Retinal pigment epithelial cell (primary cell): ENCODE data around the gene NKAIN2.

ENCODE experiments used
- DNase-seq: peaks from one replicate; pipeline ENCODE4 v3.0.0-alpha.2; 2010; ENCODE audit warnings: low read depth
- H3K4me3 ChIP-seq: 2 replicates; pipeline ENCODE4 v1.5.1; 2011; ENCODE audit warnings: mild to moderate bottlenecking, low read length, control low read depth, moderate library complexity
- TF ChIP-seq, protein P1 (sequence below): conservative IDR thresholded peaks from 2 replicates; pipeline ENCODE4 v1.5.1; 2011; ENCODE audit warnings: low read depth, low read length, control low read depth, inconsistent platforms

NKAIN2 gene

GRCh38 chr6:123821112-123821511 is 17.4 kb downstream of the NKAIN2 start:
- no peak for DNase-seq
- no peak overlapping the region for H3K4me3 ChIP-seq
- TF ChIP-seq, protein P1, sequence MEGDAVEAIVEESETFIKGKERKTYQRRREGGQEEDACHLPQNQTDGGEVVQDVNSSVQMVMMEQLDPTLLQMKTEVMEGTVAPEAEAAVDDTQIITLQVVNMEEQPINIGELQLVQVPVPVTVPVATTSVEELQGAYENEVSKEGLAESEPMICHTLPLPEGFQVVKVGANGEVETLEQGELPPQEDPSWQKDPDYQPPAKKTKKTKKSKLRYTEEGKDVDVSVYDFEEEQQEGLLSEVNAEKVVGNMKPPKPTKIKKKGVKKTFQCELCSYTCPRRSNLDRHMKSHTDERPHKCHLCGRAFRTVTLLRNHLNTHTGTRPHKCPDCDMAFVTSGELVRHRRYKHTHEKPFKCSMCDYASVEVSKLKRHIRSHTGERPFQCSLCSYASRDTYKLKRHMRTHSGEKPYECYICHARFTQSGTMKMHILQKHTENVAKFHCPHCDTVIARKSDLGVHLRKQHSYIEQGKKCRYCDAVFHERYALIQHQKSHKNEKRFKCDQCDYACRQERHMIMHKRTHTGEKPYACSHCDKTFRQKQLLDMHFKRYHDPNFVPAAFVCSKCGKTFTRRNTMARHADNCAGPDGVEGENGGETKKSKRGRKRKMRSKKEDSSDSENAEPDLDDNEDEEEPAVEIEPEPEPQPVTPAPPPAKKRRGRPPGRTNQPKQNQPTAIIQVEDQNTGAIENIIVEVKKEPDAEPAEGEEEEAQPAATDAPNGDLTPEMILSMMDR = no peak

GRCh38 chr6:123829302-123829953 is 25.8 kb downstream of the NKAIN2 start:
- no peak overlapping the region for H3K4me3 ChIP-seq
- DNase-seq = peak; percentile 75
- TF ChIP-seq, protein P1 = no peak

DNA sequence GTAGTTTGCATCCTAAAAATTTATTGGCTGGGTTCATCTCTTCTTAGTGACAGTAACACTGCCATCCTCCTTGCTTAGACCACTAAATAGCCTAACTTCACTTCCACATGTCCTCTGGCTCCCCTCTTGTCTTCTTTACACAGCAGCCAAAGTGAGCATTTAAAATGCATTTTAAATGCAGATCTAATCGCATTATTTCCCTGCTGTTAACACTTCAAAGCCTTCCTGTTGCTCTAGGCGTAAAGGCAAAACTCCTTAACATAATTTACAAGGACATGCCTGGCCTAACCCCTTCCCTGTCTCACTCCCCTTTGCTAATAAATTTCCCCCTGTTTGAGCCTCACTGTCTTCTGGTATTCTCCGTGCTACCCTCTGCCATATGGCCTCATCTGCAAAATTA is 26.5 kb downstream of the NKAIN2 start:
- TF ChIP-seq, protein P1 = no peak
- no peak for DNase-seq
- H3K4me3 ChIP-seq = no peak overlapping the region

DNA sequence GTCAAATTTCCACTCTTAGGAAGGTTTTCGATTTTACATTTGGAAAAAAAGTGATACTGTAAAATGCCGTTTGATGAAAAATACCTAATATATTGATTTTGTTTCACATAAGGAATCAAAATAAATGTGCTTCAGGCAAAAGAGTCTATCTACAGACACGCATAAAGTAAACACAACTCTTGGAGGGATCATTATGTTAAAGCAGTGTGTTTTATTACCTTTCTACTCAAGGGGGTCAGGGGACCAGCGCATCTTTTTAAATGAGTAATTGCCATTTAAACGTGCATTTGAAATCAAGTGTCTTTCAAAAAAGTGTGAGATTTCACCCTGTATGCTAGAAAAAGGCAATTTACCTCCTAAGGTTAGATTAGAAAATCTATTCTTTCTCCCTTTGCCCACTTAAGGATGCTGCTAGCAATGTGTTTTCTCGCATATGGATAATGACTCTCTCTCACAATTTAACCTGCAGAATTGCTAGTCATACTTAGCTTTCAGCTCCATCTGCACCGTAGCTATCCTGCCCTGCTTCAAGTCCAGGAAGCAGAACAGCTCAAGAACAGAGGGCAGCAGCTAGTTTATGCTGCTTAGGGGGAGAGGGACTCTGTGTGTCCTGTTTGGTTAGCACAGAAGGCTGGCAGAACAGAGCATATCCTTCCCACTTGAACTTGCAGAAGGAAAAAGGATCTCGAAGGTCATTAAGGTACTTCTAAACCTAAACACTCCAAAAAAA is 35.0 kb downstream of the NKAIN2 start:
- TF ChIP-seq, protein P1 = no peak
- no peak overlapping the region for H3K4me3 ChIP-seq
- DNase-seq = no peak

DNA sequence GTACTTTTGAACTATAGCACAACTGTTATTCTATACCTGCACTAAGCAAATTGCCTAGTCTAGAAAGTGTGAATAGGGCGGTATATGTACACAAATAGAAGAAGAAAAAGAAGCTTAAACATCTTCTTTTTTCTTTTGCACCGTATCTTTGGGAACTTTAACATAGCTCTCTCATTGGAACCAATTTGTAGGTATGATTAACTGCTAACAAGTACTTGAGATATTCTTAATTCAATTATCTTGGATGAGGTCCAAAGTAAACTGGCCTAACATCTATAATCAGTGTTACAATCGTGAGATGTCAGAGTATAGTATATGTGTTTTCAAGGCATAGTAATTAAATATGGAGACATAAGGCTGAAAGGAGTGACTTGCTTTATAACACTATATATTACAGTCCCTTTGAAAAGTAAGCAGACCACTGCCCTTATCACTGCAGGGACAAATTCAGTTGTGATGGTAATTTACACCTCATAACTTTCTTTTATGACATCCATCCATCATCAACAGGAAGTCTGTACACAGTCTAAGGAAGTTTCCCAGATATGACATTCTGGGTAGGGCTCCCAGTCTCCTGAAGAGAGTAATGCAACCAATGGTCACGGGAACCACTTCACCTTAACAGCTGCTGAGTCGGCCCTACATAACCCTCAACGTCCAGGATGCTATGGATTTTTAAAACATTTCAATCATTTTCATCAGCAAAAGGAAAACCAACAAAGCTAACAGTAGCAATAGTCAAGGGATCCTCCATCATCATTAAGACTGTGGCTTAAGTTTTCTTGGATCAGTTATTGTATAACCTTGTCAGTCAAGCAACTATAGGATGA is 37.6 kb downstream of the NKAIN2 start:
- peak; percentile 6 for DNase-seq
- H3K4me3 ChIP-seq = no peak overlapping the region
- TF ChIP-seq, protein P1 = no peak

GRCh38 chr6:123844011-123844410 is 40.3 kb downstream of the NKAIN2 start:
- TF ChIP-seq, protein P1 = no peak

More at GRCh38 chr6:123844011-123844410, 40.3 kb downstream of the NKAIN2 start:
- DNase-seq = no peak
- H3K4me3 ChIP-seq = no peak overlapping the region
